H1 (cell line): Measurements from ENCODE around the gene LIMK1. TPM values are rescaled to one million over a fixed set of nuclear protein-coding genes. Genes with fewer than 3 reads are reported as not detected.

Experiments used
- CBX5 ChIP-seq: fragments of 300-800, 300-1000 bp; sonication (generic); IDR thresholded peaks from 2 replicates; pipeline ENCODE4 v1.7.1; 2016; ENCODE audit warnings: antibody characterized with exemption, low read length, low read depth
- CHD7 ChIP-seq: fragments of 300-600 bp; sonication (generic); IDR thresholded peaks from 2 replicates; pipeline ENCODE4 v1.7.1; 2012; ENCODE audit warnings: low read length, moderate library complexity, mild to moderate bottlenecking, inconsistent platforms; ENCODE audit not compliant: insufficient replicate concordance
- RXRA ChIP-seq: IDR thresholded peaks from 2 replicates; pipeline ENCODE4 v1.6.1; 2011; ENCODE audit warnings: low read depth, mild to moderate bottlenecking, low read length, moderate library complexity; ENCODE audit not compliant: insufficient read depth
- SIRT6 ChIP-seq: IDR thresholded peaks from one replicate; pipeline ENCODE4 v1.7.1; 2012; ENCODE audit warnings: low read length, inconsistent platforms
- YY1 ChIP-seq: IDR thresholded peaks from 2 replicates; pipeline ENCODE4 v1.6.1; 2011; ENCODE audit warnings: low read depth, mild to moderate bottlenecking, low read length
- polyA plus RNA-seq, 7 experiments: library from polyadenylated mRNA; depleted of rRNA in 3 of 7; stranded (reverse) in 5 of 7; unstranded in 2 of 7; fragments of >200 nt in 5 of 7; fragments of 200-250 nt in 2 of 7; gene quantifications; 1 replicate in 5 of 7; 2 replicates in 1 of 7; 4 replicates in 1 of 7; pipeline versions ENCODE4 v1.2.1 to v1.2.3, GENCODE V29; 2011 to 2013; ENCODE audit warnings: missing spikeins in 2 of 7, mixed read lengths in 2 of 7
- total RNA-seq: library from RNA; stranded (reverse); fragmentation: NEBNext Ultra II Directional; extraction: Animal tissue kit (Norgen Biotek cat#: 25700); gene quantifications from 2 replicates; pipeline ENCODE4 v1.2.1, GENCODE V29; 2021

The LIMK1 gene
- total and polyA plus RNA-seq, 2 of the 8 experiments (the other 6 are each of a cell fraction or from before 2014, with no cell fraction given), result 93.5 to 108 TPM

- TF ChIP-seq CHD7 (no peak), CBX5 (no peak), SIRT6 (no peak), RXRA (no peak), YY1 (no peak)
Observed at GRCh38 chr7:74038194-74038961, 45.2 kb upstream of the LIMK1 start (continued).
